GM18517 (cell line): ENCODE data around the gene IFT27.

Experiments
- ATAC-seq: cut with Tn5 transposase; IDR thresholded peaks from one replicate; pipeline ENCODE4 v1.9.1; 2021; ENCODE audit warnings: mild to moderate bottlenecking, moderate library complexity; ENCODE audit not compliant: unreplicated experiment

IFT27 gene

DNA sequence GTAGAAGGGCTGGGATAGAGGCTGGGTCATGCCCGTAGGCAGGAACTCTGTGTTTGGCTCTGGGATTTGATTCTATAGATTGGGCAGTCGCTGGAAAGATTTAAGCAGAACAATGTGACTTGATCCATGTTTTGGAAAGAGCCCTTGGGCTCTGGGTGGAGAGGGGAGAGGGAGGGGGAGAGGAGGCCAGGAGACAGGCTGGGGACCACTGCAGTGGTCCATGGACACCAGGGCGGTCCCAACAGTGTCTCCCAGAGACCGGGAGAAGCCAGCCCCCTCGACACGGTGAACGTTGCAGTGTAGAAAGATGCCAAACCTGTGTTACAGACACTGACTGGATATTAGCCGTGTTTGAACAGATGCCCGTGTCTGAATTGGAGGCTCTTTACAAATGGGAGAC is 21.5 kb upstream of the IFT27 start:
- no peak for ATAC-seq

GRCh38 chr22:36796552-36797175 is 20.7 kb upstream of the IFT27 start:
- no peak for ATAC-seq

DNA sequence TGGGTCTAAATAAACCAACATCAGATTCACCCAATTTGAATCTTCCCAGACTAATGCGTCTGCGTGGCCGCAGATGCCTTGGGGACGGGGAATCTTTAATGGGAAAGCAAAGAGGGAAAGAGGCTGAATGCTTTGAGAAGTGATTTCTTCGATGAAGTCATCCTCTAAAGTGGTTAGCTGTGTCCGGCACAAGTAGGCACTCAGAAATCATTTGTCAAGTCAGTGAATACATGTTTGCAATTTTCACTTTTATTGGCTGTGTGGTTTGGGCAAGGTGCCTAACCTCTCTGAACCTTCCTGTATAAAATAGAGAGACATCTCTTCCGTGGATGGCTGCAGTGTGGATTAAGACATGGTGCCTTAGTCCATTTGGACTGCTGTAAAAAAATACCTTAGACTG is 19.7 kb upstream of the IFT27 start:
- ATAC-seq: no peak

DNA sequence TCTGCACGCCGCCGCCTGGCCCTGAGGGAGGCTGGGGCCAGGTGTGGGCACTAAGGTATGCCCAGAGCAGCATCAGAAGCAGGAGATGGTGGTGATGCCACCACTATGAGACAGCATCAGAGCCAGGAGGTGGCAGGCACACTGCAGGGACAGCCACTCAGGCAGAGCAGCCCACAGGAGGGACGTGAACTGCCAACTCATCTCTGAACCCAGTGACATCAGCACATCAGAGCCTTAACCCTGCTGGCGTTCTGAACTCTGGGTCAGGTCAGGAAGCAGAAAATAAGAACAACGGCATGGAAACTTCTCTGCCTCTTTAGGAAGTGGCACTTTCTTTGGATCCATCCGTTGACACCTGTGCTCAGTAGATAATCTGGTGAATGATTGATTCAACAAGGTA is 14.7 kb upstream of the IFT27 start:
- ATAC-seq: no peak

DNA sequence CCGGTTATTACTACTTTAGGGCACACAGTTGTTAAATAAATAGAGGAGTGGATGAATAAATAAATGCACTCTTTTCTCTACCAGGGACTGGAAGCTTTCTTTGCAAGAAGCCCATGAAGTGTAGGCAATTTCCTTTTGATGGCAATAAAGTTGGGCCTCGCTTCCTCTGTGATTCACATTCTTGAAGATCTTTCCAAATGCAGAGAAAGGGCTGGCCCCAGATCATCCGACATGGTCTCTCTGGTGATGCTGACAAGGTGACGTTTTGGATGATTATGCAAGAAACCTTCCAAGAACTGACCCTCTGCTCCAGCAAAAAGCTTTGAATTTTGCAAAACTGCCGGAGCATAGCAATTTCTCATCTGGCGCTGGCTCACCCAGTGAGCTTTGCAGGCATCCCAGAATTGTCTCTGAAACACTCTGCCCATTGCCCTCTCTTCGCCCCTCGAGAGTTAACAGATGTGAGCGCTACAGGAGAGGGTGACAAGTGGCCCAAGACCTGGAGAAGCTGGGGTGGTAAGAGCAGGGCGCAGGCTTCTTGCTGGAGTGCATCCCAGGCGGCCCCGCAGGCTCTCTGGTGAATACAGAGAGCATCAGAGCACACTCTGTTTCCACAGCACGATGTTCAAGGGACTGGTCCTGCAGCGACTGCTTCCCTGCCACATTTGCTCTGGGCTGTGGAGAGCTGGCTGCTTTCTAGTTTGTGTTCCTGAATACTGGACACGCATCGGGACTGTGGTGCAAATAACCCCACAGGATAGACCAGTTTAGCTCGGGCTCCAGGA is 11.5 kb upstream of the IFT27 start:
- no peak for ATAC-seq

DNA sequence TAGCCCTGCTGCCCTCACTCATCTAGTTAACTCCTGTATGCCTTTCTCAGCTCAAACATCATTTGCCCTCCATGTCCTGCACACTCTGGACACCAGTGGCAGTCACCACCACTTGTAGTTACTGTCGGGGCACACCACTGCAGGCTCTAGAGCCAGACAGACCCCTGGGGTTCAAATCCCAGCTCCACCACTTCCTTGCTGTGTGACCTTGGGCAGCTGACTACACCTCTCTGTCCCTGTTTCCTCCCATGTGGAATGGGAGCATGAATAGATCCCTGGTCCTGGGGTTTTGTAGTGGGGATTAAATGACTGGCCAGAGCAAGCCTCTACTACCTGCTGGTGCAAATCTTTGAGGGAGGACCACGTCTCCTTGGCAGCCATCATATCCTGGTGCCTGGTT is 7.8 kb upstream of the IFT27 start:
- no peak for ATAC-seq

DNA sequence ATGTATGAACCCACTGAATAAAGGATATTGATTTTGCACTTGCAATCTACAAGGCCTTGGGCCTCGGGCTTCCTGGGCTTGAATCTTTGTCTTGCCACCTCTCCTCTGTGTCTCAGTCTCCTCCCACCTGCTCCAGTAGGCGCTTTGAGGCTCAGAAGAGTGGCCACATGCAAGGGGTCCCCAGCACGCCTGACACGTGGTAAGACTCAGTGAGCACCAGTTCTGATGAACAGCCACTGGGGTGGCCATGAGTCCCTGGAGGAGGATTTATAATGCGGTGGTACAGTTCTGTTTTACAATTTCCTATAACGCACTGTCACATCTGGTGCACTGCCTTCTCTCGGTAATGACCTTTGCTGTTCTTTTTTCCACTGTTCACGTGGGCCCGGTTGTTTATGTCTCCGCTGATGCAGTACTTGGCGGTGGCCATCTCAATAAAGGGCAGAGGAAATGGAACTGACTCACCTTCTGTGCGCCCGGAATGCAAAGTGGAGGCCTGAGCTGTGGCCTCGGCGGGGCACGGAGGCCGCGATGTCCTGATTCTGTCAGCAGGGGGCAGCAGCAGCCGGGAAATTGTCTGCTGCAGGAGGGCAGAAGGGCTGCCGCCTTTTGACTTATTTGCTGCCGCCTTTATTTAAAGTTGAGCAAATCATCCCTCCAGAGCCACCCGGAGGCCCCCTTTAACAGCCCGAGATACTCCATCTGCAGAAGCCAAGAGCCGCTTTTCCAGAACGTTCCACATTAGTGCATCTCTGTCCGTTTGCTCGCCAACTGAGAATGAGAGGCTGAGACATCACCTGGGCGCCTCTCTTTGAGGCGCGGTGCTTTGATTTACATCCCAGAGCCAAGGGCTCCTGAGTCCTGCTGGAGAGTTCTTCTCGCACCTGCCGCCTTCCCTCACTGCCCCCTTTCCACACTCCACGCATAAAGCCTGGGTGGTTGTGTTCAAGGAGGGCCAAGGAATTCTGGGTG is 6.0 kb upstream of the IFT27 start:
- no peak for ATAC-seq

DNA sequence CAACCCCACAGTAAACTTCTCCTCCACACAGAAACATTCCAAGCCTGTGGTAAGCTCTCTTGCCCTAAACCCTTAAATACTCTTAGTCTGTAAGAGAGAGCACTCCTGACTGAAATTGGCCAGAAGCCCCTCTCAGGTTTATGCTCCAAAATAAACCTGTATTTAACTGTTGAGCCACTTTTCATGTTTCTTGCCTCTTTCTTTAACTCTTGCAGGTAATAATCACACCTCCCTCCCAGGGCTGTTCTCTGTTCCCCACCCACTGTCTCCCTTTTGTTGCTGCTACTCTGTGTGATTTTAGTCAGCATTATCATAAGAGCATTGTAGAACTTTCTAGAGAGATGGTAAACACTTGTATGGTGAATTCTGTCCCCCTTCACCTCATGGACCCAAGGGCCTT is 2.1 kb upstream of the IFT27 start:
- ATAC-seq: no peak

GRCh38 chr22:36776722-36777121 is 803 bp upstream of the IFT27 start:
- ATAC-seq: no peak

DNA sequence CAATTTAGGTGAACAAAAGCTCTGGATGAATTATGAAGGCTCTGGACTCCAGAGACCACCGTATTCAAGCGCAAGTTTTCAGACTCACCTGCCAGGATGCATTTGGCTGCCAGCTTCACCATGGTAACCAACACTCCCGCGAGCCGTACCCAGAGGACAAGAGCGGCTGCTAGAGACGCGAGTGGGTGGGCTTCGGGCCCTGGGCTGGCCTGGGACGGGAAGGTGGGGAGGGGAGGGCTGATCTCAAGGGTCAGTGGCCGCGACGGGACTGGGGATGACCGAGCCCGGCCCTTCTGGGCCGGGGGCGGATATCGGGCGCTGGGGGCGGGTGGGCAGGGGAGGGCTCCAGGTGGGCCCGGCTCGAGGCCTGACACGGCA is 344 bp downstream of the IFT27 start:
- no peak for ATAC-seq

DNA sequence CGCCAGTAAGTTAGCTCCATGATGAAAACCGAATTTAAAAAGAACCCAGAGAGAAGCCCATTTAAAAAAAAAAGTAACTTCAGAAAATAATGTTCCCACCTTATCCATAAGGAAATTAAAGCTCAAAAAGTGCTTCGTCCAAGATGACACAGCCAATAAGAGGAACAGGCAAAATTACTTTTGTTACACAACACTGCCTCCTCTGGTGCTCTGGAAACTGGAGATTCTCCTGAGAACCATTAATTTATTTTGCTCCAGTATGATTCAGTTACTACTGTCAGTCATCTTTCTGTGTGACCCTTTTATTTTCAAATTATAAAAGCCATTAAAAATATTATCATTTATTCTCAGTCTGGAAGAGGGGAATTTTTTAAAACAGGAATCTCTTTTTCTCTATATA is 2.0 kb downstream of the IFT27 start:
- ATAC-seq: no peak

GRCh38 chr22:36772451-36772850 is 3.5 kb downstream of the IFT27 start:
- no peak for ATAC-seq

DNA sequence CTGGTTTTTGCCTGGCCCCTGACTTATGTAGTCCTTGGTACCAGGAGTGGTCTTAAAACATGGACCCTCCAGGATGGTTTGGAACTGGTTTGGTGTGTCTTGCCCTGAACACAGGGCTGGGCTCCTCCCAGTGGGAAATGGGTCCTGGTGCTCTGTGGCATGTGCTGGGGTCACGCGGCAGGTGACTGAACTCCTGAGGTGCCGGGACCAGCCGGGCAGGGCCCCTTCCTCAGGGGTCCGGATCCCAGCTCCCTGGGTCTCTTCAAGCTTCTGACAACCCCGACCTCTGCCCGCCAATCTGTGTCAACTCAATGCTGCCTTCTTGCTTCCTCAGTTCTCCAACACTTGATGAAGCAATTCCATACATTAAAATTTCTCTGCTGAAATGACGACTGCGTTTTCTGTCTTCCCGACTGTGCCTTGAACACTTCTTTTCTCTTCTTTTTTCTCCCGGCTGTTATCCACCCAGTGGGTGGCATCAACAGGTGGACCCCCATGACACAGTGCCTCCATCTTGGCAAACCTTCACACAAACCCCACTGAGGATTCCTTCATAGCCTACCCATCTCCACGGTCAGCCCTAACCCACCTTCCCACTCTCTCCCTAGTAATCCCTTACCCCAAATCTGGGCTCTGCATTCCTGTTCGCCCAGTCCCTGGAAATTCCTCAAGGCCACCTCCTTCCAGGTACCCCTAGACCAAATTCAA is 4.4 kb downstream of the IFT27 start:
- ATAC-seq: no peak

GRCh38 chr22:36770513-36771231 is 5.2 kb downstream of the IFT27 start:
- no peak for ATAC-seq

- no peak for ATAC-seq
Observed at GRCh38 chr22:36769541-36770512, 6.1 kb downstream of the IFT27 start.

GRCh38 chr22:36768616-36769015 is 7.3 kb downstream of the IFT27 start:
- no peak for ATAC-seq

DNA sequence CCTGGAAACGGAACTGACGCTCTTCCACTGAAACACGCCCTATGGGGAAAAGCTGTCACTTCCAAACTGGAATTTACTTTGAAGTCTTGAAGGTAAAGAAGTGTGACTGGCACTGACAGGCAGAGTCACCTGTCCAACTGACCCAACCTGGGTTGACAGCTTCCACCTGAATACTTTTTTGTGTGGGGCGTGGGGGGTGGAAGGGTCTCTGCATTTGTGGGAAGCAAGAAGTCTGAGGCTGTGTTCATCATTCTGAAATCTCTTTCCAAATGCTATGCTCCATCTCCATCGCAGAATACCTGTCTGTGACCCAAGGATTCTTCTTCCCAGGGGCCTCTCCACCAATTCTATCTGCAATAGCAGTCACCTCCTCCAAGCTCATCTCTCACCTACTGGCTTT is 7.8 kb downstream of the IFT27 start:
- no peak for ATAC-seq

DNA sequence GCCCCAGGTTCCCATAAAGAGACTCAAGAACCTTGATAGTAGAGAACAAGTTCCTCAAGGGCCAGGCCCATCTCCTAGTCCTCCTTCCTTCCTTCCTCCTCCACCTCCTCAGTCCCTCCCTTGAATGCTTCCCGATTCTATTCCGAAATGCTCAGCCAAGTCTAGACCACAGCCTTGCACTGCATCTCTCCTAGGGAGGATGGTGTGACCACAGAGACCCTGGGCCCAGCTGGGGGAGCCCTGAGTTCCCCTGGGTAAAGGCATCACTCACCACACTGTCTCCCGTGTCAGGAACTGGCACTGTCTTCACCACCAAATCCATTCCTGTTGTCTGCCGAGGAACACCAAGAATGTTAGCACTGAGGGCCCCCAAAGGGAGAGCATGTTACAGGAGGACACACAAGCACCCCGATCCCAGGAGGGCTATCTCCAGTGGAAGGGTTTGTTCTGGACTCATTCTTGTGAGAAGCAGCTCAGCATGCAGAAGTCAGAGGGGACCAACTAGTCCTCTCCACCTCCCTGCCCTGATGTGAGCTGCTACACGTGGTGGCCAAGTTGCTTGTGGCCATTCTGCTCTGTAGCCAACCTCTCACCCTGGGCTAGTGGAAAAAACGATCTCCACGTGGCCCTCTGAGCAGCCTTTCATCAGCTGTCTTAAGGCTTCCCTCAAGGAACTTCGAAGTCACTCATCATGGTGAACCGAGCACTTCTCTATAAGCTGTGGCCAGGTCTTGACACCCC is 8.7 kb downstream of the IFT27 start:
- no peak for ATAC-seq
